HG03571 (cell line): Measurements from ENCODE around the gene C11orf91.

Experiments
- ATAC-seq: cut with Tn5 transposase; IDR thresholded peaks from one replicate; pipeline ENCODE4 v1.9.1; 2021; ENCODE audit not compliant: unreplicated experiment

The C11orf91 gene

DNA sequence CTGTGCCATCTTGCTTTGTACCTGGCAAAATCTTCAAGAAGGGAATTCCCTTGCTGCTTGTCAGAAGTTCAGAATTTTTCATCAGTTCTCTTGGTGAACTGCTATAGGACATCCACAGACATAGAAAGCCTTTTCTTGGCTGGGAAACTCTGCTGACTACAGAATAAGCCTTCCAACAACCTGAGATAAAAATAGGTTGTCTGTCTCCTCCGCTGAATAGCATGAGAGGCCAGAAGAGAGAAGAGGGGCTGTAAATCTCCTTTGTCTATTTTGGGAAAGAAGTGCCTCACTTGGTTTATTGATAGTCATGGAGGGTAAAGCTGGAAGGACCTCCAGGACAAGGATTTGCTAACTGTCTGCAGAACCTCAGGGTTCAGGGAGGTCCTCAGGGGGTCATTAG, 48.2 kb downstream of the C11orf91 start:
- ATAC-seq, result no peak

DNA sequence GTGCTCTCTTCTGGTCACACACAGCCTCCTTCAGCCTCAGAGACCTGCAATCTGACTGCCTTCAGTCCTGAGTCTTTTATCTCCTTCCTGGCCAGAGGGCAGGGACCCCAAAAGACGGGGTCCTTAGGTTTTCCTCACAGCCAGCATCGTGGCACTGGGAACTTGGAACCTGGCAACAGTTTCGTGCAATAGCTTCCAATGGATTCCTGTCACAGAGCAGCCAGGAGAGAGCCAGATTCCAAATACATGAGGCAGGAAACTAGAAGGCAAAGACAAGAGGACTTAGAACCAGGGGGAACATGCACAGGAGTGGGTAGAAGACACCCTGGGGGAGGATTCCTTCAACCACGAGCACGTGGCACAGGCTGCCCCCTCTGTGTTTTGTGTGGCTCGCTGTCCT, 48.6 kb downstream of the C11orf91 start:
- no peak for ATAC-seq

DNA sequence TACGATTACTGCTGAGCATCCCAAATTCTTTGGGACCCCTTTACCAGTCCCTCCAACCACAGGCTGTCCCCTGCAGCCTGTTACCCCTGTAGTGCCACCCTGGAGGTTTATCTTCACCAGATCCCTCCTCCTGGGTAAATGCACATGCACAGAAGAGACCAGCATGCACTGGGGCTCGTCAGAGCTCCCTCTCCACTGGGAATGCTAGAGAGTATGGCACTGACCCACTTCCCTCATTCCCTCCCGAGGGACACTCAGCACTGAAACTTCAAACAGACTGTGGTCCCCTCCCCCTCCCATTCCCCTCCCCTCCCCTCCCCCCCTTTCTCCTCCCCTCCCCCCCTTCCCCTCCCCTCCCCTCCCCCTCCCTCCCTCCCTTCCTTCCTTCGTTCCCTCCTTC, 49.1 kb downstream of the C11orf91 start:
- no peak for ATAC-seq

DNA sequence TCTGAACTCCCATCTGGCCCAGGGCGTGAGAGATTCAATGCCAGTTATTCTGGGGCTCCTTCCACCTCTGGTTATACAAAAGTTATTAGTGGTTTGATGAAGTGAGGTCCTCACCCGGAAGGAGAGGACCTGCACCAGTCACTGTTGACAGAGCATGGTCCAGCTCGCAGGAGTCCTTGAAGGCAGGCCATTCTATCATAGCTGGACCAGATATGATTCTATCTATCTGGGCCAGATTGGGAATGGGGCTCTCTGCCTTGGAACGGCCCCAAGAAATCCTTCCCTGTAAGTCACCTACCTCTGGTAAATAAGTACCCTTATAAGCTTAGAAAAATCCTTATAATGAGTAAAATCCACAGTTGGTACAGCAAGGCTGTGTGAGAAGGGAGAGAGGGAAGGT, 50.7 kb downstream of the C11orf91 start:
- ATAC-seq, result no peak
